Measurements from ENCODE around the gene PRKCA.

GRCh38 chr17:66296289-66296725, 6.1 kb upstream of the PRKCA start:
- TF ChIP-seq ZNF687 (IDR thresholded peaks at IDR 0.05): no peak
- no peak for TF ChIP-seq GATAD2B (conservative IDR thresholded peaks at IDR 0.05; ENCODE audit: low read depth)
- no peak for TF ChIP-seq RELA (IDR thresholded peaks at IDR 0.05; ENCODE audit: borderline replicate concordance, partially characterized antibody)
- no peak for TF ChIP-seq IRF3 (IDR thresholded peaks at IDR 0.05)
- no peak for TF ChIP-seq EZH2 (IDR thresholded peaks at IDR 0.05; ENCODE audit: borderline replicate concordance, control insufficient read depth, low read depth, low read length)
- no peak for TF ChIP-seq POLR2A (IDR thresholded peaks at IDR 0.05; ENCODE audit: low read depth, low read length)
- no peak for TF ChIP-seq ZNF207 (IDR thresholded peaks at IDR 0.05; ENCODE audit: borderline replicate concordance)
- no peak for TF ChIP-seq CTCF (IDR thresholded peaks at IDR 0.05 in 2 of 3, conservative IDR thresholded peaks at IDR 0.05 in 1 of 3; ENCODE audit: control insufficient read depth in 2 of 3, extremely low read depth in 1 of 3, insufficient read depth in 1 of 3, low read depth in 3 of 3, low read length in 3 of 3)
- TF ChIP-seq IKZF1 (conservative IDR thresholded peaks at IDR 0.05): no peak
- no peak for TF ChIP-seq RBBP5 (conservative IDR thresholded peaks at IDR 0.05)
- no peak for TF ChIP-seq SPI1 (IDR thresholded peaks at IDR 0.05; ENCODE audit: borderline replicate concordance, insufficient read depth, low read depth, low read length)
- TF ChIP-seq KDM1A (IDR thresholded peaks at IDR 0.05; ENCODE audit: borderline replicate concordance): no peak
- TF ChIP-seq CBX5 (IDR thresholded peaks at IDR 0.05; ENCODE audit: low read depth): no peak

Data from GM12878 (cell line).